ENCODE data around the gene TMEM132D. TPM values are rescaled to one million over a fixed set of nuclear protein-coding genes. Genes with fewer than 3 reads are reported as not detected.

The TMEM132D gene
- polyA plus RNA-seq, 4 donors, result 0.90 to 2.1 (median 1.4) TPM

DNA sequence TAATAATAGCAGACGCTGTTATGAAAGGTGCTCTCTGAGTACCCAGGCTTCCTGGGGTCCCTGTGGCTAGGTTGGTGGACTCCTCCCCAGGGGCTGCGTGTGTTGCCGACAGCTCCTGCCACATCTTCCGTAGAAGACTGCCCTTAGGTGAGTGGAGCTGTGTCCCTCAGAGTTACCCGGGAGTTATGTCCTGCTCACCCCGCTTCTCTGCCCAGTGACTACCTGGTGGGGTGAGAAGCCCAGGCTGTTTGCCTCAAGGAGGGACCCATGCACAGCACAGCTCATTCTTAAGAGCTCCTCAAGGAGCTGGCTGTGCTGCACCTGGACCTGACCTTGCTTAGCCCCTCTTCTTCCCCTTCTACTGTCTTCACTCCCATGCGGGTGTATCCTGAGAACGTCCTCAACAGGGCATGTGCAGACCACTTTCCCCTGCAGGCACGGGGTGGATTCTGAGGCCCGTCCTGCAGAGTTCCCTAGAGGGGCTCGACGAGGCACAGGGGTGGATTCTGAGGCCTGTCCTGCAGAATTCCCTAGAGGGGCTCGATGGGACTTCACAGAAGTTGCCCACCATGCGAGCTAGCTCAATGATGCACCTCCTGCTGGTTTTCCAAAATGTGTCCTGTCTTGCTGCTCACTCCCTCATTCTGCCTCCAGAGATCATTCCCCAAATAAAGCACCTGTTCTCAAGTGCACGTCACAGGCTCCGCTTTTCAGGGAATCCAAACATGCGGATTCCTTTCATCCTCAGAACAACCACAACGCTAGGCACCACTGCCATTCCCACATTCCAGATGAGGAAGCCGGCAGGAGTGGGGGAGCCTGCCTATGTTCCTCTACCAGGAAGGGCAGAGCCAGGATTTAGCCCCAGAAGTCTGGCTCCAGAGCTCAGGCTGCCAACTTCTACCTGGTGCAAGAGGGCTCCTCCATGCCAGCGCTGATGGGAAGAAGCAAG is 818.7 kb downstream of the TMEM132D start:
- DNase-seq (ENCODE audit: low read depth in 4 of 4, low spot score in 3 of 4), result no peak

GRCh38 chr12:129083121-129083840 is 820.5 kb downstream of the TMEM132D start:
- DNase-seq (ENCODE audit: low read depth in 4 of 4, low spot score in 3 of 4), result no peak

GRCh38 chr12:129082441-129082840 is 821.4 kb downstream of the TMEM132D start:
- no peak for DNase-seq (ENCODE audit: low read depth in 4 of 4, low spot score in 3 of 4)

- no peak for DNase-seq (ENCODE audit: low read depth in 4 of 4, low spot score in 3 of 4)
Measured at GRCh38 chr12:129081755-129082250, 822.0 kb downstream of the TMEM132D start.

DNA sequence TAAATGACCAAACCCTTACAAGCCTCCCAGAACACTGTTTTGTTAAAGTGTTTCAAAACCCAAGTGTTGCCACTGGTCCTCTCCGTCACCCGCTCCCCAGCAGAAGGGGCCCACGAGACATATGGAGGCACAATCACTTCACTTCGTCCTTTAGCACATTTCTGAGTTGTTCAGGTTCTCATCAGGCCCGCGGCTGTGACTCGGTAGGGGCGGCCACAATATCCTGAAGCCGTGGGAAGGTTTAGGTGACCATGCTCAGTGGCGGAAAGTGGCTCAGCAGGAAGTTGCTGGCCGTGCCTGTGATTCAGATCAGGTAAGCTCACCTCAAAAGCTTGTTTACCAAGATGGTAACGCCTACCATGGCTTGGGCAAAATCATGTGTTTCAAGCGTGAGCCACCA is 823.0 kb downstream of the TMEM132D start:
- no peak for DNase-seq (ENCODE audit: low read depth in 4 of 4, low spot score in 3 of 4)

GRCh38 chr12:129080391-129080790 is 823.4 kb downstream of the TMEM132D start:
- DNase-seq (ENCODE audit: low read depth in 4 of 4, low spot score in 3 of 4), result no peak

DNA sequence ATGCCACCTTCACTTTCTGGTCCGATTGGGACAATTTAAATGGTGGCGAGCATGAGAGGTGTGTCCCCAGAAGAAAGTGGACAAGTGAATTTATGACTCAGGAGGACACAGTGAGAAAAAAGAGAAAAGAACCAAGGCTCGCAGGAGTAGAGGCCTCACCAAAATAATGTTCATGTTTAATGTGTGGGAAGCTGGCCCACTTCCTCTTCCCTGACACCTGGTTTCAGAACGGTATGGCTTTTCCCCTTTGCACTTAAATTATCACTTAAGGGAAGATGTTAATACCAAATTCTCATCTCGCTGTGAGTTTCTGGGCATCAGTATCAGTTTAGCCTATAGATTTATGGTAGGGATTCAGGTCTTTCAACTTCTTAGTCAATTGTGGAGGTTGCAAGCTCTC is 824.1 kb downstream of the TMEM132D start:
- DNase-seq (ENCODE audit: low read depth in 4 of 4, low spot score in 3 of 4), result no peak

- DNase-seq (ENCODE audit: low read depth in 4 of 4, low spot score in 3 of 4), result no peak
Measured at GRCh38 chr12:129076441-129077320, 827.1 kb downstream of the TMEM132D start.

DNA sequence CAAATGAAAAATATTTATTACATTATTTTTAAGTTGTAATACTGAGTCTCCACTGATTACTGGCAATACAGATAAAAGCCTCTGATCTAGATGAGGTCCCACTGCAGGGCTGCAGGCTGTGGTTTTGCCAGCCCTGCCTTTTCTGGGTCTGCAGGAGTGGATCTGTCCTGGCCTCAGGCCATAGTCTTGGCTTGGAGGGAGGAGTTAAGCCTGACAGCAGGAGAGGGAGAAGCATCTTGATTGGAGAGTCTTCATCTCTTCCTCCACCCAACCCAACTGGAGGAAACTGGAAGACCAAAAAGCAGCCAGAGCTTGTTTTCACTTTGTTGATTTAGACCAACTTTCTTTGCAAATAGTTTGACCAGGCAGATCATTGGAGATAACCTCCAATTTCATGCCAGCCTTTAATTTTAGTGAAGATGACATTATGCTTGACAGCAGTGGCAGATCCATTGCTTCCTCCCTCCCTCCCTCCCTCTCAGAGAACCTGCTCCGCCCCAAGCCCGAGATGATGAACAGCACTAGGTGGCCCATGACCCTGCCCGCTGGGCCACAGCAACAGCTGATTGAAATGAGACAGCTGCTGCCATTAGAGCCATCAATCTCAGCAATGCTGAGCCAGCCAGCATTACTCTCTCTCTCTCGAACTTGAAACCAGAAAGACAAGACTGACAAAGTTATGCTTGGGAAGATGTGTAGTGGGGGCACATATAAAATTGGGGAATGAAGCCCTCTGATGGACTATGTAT is 828.2 kb downstream of the TMEM132D start:
- no peak for DNase-seq (ENCODE audit: low read depth in 4 of 4, low spot score in 3 of 4)

- no peak for DNase-seq (ENCODE audit: low read depth in 4 of 4, low spot score in 3 of 4)
Measured at GRCh38 chr12:129074379-129074778, 829.4 kb downstream of the TMEM132D start.

- no peak for DNase-seq (ENCODE audit: low read depth in 4 of 4, low spot score in 3 of 4)
Measured at GRCh38 chr12:129073157-129073915, 830.5 kb downstream of the TMEM132D start.

GRCh38 chr12:129071362-129071761 is 832.5 kb downstream of the TMEM132D start:
- DNase-seq (ENCODE audit: low read depth in 4 of 4, low spot score in 3 of 4), result no peak

DNA sequence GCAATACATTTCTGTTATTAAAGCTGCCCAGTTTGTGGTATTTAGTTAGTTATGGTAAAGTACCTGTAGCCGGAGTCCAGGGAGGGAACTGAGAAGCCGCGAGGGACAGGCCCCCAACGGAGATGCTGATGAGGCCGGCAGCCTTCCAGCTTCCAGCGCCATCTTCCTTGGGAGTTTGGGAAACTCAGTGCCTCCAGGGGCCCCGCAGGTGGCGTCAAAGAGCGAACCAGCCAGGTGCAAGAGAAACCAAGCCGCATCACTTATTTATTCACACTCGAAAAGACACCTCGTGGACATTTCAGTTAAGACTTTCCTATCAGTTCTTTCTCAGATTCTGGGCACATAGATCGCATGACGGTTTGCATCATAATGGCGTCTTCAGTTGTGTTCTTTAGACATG is 833.9 kb downstream of the TMEM132D start:
- DNase-seq (ENCODE audit: low read depth in 4 of 4, low spot score in 3 of 4), result no peak

- DNase-seq (ENCODE audit: low read depth in 4 of 4, low spot score in 3 of 4), result no peak
Measured at GRCh38 chr12:129068684-129069083, 835.1 kb downstream of the TMEM132D start.

- no peak for DNase-seq (ENCODE audit: low read depth in 4 of 4, low spot score in 3 of 4)
Measured at GRCh38 chr12:129067491-129067890, 836.3 kb downstream of the TMEM132D start.

DNA sequence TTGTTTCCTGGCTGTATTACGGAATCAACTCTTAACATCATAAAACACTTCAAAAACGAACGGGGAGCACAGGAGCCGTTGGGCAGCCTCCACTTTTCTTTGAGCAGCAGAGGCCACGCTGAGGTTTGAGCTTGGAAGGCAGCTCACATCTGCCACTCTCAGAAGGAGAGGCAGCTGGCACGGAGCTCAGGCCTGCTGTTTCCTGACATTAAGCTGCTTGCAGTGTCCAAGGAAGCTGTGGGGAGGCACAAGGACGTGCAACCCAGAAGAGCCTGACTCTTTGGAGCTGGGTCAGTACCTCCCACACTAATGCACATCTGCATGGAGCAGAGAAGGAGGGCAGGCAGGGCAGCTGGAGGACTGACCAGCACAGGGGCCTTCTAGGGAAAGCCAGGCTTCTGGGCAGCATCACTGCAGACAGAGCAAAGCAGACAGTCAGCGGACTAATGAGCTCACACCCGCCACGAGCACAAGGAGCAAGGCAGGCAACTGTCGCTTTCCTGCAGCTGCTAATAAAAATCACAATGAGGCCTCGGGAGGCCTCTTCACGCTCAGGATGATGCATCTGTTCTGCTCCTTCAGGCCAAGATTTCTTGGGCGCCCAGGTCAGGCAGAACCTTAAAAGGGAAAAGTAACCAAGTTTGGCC is 839.5 kb downstream of the TMEM132D start:
- DNase-seq (ENCODE audit: low read depth in 4 of 4, low spot score in 3 of 4), result no peak

DNA sequence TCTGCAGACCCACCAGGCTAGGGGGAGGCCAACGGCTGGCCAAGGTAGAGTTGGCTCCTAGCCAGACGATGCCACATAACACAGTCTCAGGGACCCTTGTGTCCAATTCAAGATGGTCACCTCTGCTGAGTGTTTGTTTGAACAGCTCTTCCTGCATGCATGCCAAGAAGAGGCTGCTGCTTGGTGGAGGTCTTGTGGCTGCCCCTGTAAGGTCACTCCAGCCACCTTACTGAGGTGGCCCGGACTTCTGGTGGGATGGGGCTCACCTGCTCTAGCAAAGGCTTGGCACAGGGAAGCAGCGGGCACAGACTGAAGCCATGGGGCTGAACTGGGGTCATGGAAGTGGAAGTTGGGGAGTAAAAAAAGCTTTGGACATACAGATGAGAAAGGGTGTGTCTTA is 840.2 kb downstream of the TMEM132D start:
- DNase-seq (ENCODE audit: low read depth in 4 of 4, low spot score in 3 of 4), result no peak

- no peak for DNase-seq (ENCODE audit: low read depth in 4 of 4, low spot score in 3 of 4)
Measured at GRCh38 chr12:129053232-129053631, 850.6 kb downstream of the TMEM132D start.

GRCh38 chr12:129052373-129052772 is 851.5 kb downstream of the TMEM132D start:
- no peak for DNase-seq (ENCODE audit: low read depth in 4 of 4, low spot score in 3 of 4)
